ENCODE results near the gene SERPINA1. TPM values are rescaled to one million over a fixed set of nuclear protein-coding genes. Genes with fewer than 3 reads are reported as not detected.
"Not testable (repeated sequence)": the region's sequence is repeated elsewhere in the genome, so short reads cannot be mapped to it uniquely, and the experiment has no call there.

SERPINA1 gene
- total RNA-seq, 1 experiment from 2014 or later = 235 TPM

- no peaks in the 10 kb centered on the region for H3K27me3 Mint-ChIP-seq (ENCODE audit: unreplicated experiment)
- peaks cover 8% of the 10 kb centered on the region for H3K4me1 Mint-ChIP-seq (ENCODE audit: low read depth, unreplicated experiment)
- CTCF ChIA-PET = no interaction called here
- DNase-seq = no peak
- TF ChIP-seq CTCF (IDR thresholded peaks at IDR 0.05; ENCODE audit: unreplicated experiment) = no peak
- H3K27ac Mint-ChIP-seq (ENCODE audit: unreplicated experiment) = no peak overlapping the region
- BruUV-seq (replicated peaks) = no TSS peak
- H3K36me3 Mint-ChIP-seq (ENCODE audit: insufficient read depth, unreplicated experiment) = no peaks in the 10 kb centered on the region
- no peak overlapping the region for H3K4me3 Mint-ChIP-seq (ENCODE audit: low read depth, unreplicated experiment)
- intact Hi-C loops (cut with micrococcal nuclease; ENCODE audit: unreplicated experiment) = no loop called here
- H3K9me3 Mint-ChIP-seq (ENCODE audit: low read depth, unreplicated experiment) = no peaks in the 10 kb centered on the region
Measured at GRCh38 chr14:94424371-94424770, 36.0 kb upstream of the SERPINA1 start.

- H3K27ac Mint-ChIP-seq (ENCODE audit: unreplicated experiment) = no peak overlapping the region
- intact Hi-C loops (cut with micrococcal nuclease; ENCODE audit: unreplicated experiment) = no loop called here
- DNase-seq = peak; percentile 81
- BruUV-seq (replicated peaks) = no TSS peak
- peak; percentile 56 for TF ChIP-seq CTCF (IDR thresholded peaks at IDR 0.05; ENCODE audit: unreplicated experiment)
- CTCF ChIA-PET = interaction anchor here (0.7 to 1.0 kb wide), 4 partner anchors 10 to 125 kb away, joined by 3 to 13 read pairs (median 4); no protein-coding TSS in a partner anchor
- peak overlapping the region; percentile 32 for H3K4me3 Mint-ChIP-seq (ENCODE audit: low read depth, unreplicated experiment)
- H3K4me1 Mint-ChIP-seq (ENCODE audit: low read depth, unreplicated experiment) = peaks cover 8% of the 10 kb centered on the region
- H3K9me3 Mint-ChIP-seq (ENCODE audit: low read depth, unreplicated experiment) = no peaks in the 10 kb centered on the region
- H3K27me3 Mint-ChIP-seq (ENCODE audit: unreplicated experiment) = no peaks in the 10 kb centered on the region
- no peaks in the 10 kb centered on the region for H3K36me3 Mint-ChIP-seq (ENCODE audit: insufficient read depth, unreplicated experiment)
Measured at GRCh38 chr14:94423453-94424056, 35.2 kb upstream of the SERPINA1 start.

GRCh38 chr14:94421316-94421715 lies 32.9 kb upstream of the SERPINA1 start:
- no peaks in the 10 kb centered on the region for H3K36me3 Mint-ChIP-seq (ENCODE audit: insufficient read depth, unreplicated experiment)
- H3K27ac Mint-ChIP-seq (ENCODE audit: unreplicated experiment) = no peak overlapping the region
- H3K4me1 Mint-ChIP-seq (ENCODE audit: low read depth, unreplicated experiment) = peaks cover 8% of the 10 kb centered on the region
- peaks cover 3% of the 10 kb centered on the region for H3K27me3 Mint-ChIP-seq (ENCODE audit: unreplicated experiment)
- peaks cover 1% of the 10 kb centered on the region for H3K9me3 Mint-ChIP-seq (ENCODE audit: low read depth, unreplicated experiment)
- intact Hi-C loops (cut with micrococcal nuclease; ENCODE audit: unreplicated experiment) = no loop called here
- no peak for DNase-seq
- CTCF ChIA-PET = no interaction called here
- no peak overlapping the region for H3K4me3 Mint-ChIP-seq (ENCODE audit: low read depth, unreplicated experiment)
- TF ChIP-seq CTCF (IDR thresholded peaks at IDR 0.05; ENCODE audit: unreplicated experiment) = no peak
- no TSS peak for BruUV-seq (replicated peaks)

GRCh38 chr14:94417497-94418205 lies 29.2 kb upstream of the SERPINA1 start:
- H3K27me3 Mint-ChIP-seq (ENCODE audit: unreplicated experiment) = peaks cover 11% of the 10 kb centered on the region
- H3K27ac Mint-ChIP-seq (ENCODE audit: unreplicated experiment); H3K36me3 Mint-ChIP-seq (ENCODE audit: insufficient read depth, unreplicated experiment); H3K4me1 Mint-ChIP-seq (ENCODE audit: low read depth, unreplicated experiment); DNase-seq; H3K9me3 Mint-ChIP-seq (ENCODE audit: low read depth, unreplicated experiment); BruUV-seq (replicated peaks); H3K4me3 Mint-ChIP-seq (ENCODE audit: low read depth, unreplicated experiment): not testable (repeated sequence)
- intact Hi-C loops (cut with micrococcal nuclease; ENCODE audit: unreplicated experiment) = loop anchor here (10.0 kb wide), 1 partner anchor 243 kb away; the partner anchor contains the start of gene PPP4R4
- CTCF ChIA-PET = interaction anchor here (0.6 kb wide), 1 partner anchor 98 kb away, joined by 4 read pairs; no protein-coding TSS in a partner anchor
